Measurements from ENCODE around the gene TUFT1. TPM values are rescaled to one million over a fixed set of nuclear protein-coding genes. Genes with fewer than 3 reads are reported as not detected.

The TUFT1 gene, protein sequence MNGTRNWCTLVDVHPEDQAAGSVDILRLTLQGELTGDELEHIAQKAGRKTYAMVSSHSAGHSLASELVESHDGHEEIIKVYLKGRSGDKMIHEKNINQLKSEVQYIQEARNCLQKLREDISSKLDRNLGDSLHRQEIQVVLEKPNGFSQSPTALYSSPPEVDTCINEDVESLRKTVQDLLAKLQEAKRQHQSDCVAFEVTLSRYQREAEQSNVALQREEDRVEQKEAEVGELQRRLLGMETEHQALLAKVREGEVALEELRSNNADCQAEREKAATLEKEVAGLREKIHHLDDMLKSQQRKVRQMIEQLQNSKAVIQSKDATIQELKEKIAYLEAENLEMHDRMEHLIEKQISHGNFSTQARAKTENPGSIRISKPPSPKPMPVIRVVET
- total RNA-seq: 1 to 10 TPM; 5.4 to 6.6 TPM
- long read RNA-seq, donor 1, partial matches to known transcripts: 2 of 2 reads
- long read RNA-seq, donor 1, other reads (novel, unspliced or antisense): 0 of 2 reads
- long read RNA-seq, donor 2, transcript TUFT1-202 (12 exons, 3,033 nt): major isoform, 6 of 7 reads
- long read RNA-seq, donor 2, partial matches to known transcripts: 1 of 7 reads
- long read RNA-seq, donor 2, other reads (novel, unspliced or antisense): 0 of 7 reads

DNA sequence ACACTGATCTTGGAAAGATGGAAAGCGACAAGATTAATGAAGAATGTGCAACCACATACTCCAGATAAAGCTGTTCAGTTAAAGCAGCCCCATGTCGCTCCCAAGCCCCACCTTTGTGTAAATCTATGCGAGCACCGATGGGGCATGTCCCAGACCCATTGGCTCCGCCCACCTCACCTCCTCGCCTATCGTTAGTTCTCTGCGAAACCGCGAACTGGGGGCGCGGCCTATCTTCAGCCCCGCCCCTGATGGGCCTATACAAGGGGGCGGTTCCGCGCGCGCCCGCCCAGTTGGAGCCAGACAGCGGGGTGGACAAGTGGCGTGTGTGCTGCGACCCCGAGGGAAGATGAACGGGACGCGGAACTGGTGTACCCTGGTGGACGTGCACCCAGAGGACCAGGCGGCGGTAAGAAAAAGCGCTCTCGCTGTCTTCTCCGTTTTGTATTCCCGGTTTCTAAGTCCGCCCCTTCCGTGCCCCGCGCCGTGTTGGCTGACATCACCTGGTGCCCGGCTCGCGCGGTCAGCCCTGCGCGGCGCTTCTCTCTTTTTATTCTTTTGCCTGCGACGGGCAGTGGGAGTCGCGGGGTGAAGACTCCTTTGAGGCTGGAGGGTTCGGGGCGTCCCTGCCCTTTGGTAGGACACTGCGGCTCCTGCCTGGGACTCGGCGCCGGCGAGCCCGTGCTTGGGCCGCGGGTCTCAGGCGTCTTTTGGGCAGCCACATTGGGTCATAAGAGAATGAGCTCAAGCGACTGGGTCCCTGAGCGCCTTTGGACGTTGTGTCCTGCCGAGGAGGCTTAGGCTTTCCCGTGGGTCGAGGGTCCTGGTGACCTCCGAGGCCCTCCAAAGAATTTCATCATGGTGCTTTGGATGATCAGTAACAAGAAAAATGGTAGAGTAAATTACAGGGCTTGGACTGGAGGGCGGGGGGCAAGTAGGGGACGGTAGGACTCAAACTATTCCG lies at the start of gene TUFT1:
TUFT1 (plus strand) TSS at position 289 of the 961 bp plus-strand sequence; CDS start at position 347, 58 bp downstream.
- intact Hi-C loops (cut with DNase I): no loop called here

GRCh38 chr1:151491641-151492040 lies 48.5 kb upstream of the TUFT1 start:
- no peak for DNase-seq (ENCODE audit: low spot score)
- intact Hi-C loops (cut with DNase I): no loop called here

More for the DNA sequence above, at the start of gene TUFT1:
- DNase-seq (ENCODE audit: low spot score): peak; percentile 97

GRCh38 chr1:151492120-151492519 lies 48.0 kb upstream of the TUFT1 start:
- intact Hi-C loops (cut with DNase I): no loop called here
- DNase-seq (ENCODE audit: low spot score): no peak

DNA sequence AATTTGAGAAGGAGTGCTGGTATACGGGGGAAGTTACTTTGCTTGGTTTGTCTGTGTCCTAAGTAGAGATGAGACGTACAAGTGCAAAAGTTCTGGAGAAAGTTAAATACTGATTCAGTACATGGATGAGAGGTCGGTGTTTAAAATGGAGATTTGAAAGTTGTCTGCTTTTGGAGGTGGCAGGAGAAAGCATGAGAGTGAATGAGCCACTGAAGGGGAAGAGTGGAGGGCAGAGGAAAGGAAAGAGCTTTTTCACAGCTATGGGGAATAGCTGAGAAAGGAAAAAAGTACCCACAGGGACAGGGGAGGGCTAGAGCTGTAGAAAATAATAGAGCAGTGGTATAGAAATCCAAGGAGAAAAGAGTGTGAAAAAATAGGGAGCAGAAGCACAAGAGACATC lies 47.1 kb upstream of the TUFT1 start:
- DNase-seq (ENCODE audit: low spot score): no peak
- intact Hi-C loops (cut with DNase I): no loop called here

DNA sequence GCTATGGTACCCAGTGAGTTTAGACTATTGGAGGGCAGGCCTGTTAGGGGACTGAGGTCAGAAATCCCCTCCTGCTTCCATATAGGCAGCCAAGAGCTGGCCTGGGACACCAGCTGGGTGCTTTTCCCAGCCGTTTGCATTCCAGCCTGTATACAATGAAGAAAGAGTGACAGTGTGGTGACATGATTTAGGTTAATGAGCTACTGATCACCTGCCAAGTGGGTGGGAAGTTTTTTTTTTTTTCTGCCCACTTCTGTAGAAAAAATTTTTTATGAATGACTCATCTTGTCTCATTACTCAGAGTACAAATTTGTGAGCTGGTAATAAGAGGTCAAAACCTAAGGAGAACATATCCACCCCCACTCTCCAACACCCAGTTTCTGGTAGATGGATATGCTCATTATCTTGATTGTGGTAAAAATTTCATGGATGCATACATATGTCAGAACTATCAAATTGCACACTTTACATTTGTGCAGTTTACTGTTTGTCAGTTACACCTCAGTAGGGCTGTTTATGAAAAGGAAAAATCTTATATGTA lies 45.3 kb upstream of the TUFT1 start:
- DNase-seq (ENCODE audit: low spot score): no peak
- intact Hi-C loops (cut with DNase I): no loop called here

DNA sequence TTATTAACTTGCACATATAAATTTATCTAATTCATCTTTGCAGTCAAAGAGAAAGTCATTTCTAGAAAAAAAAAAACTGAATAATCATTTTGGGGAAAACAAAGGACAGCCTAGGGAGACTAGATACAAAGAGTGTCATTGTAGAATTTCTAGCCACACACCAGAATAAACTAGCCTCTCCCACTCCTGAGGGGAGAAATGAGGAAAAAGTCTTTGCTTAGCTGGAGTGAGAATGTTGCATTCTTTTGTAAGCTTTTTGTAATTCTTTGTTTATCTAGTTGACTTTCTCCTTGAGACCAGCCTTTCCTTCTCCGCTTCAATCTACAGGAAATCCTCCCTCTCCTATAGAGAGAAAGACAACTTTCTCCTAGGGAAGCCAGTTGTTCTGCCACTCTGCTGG lies 44.8 kb upstream of the TUFT1 start:
- intact Hi-C loops (cut with DNase I): no loop called here
- no peak for DNase-seq (ENCODE audit: low spot score)

GRCh38 chr1:151499365-151499764 lies 40.7 kb upstream of the TUFT1 start:
- no peak for DNase-seq (ENCODE audit: low spot score)
- intact Hi-C loops (cut with DNase I): no loop called here

DNA sequence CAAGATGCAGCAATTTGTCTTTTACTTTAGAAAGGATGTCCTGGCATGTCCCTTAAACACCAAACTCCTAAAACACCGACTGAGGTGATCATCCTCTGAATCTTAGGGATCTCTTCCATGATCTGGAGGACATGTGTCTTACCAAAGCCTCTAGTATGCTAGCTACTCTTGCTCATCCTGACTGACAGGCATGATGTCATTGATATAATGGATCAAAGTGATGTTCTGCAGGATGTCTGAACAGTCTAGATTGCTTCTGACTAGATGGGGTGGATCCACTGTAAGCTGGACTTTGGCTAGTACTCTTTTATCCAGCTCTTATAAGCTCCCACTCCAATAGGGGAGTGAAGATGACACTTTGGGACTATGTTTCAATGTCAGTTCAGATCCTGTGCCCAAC lies 40.2 kb upstream of the TUFT1 start:
- intact Hi-C loops (cut with DNase I): no loop called here
- no peak for DNase-seq (ENCODE audit: low spot score)

DNA sequence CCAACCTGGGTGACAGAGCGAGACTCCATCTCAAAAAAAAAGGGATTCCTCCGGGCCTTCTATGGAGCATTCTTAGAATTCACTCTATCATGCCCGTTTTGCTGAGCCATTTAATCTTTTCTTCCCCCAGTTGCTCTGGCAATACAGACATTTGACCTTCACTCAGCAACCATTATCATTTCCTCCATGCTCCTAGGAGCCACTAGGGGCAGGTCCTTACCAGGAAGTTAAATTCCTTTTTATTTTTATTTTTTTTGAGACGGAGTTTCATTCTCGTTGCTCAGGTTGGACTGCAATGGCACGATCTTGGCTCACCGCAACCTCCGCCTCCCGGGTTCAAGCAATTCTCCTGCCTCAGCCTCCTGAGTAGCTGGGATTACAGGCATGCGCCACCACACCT lies 38.6 kb upstream of the TUFT1 start:
- intact Hi-C loops (cut with DNase I): no loop called here
- no peak for DNase-seq (ENCODE audit: low spot score)

- intact Hi-C loops (cut with DNase I): no loop called here
- no peak for DNase-seq (ENCODE audit: low spot score)
Observed at GRCh38 chr1:151502035-151502700, 37.9 kb upstream of the TUFT1 start.

GRCh38 chr1:151502859-151503780 lies 37.0 kb upstream of the TUFT1 start:
- no peak for DNase-seq (ENCODE audit: low spot score)
- intact Hi-C loops (cut with DNase I): no loop called here

DNA sequence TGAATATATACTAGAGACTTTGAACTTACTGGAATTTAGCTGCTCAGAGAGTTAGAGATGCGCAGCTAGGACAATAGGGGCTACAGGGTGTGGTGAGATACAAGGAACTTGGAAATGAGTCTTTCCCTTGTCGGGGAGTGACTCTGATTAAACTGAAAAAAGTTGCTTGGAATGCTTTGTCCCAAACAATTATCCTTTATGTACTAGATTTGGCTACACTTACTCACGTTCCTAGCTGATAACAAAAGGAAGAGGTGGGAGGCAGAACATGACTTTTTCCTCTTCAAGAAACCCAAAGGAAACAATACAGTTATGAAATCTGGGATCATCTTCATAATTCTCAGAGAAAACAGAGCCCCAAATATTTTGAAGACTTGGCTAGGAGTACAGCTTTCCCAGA lies 35.9 kb upstream of the TUFT1 start:
- intact Hi-C loops (cut with DNase I): no loop called here

GRCh38 chr1:151504759-151505158 lies 35.4 kb upstream of the TUFT1 start:
- intact Hi-C loops (cut with DNase I): no loop called here
- DNase-seq (ENCODE audit: low spot score): no peak

More for the DNA sequence above, 35.9 kb upstream of the TUFT1 start:
- DNase-seq (ENCODE audit: low spot score): no peak

- intact Hi-C loops (cut with DNase I): no loop called here
- no peak for DNase-seq (ENCODE audit: low spot score)
Observed at GRCh38 chr1:151508833-151509232, 31.3 kb upstream of the TUFT1 start.

DNA sequence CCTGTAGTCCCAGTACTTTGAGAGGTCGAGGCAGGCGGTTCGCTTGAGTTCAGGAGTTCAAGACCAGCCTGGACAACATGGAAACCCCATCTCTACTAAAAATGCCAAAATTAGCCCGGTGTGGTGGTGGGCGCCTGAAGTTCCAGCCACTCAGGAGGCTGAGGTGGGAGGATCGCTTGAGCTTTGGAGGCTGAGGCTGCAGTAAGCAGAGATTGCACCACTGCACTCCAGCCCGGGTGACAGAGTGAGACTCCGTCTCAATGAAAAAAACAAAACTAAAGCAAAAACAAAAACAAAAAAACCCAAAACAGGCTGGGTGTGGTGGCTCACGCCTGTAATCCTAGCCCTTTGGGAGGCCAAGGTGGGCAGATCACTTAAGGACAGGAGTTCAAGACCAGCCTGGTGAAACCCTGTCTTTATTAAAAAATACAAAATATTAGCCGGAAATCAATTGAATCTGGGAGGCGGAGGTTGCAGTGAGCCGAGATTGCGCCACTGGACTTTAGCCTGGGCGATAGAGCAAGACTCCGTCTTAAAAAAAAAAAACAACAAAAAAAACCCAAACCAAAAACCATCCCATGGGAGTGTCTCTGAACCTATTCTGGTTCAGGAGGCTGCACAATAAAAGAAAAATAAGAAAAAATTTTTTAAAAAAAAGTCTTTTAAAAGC lies 30.6 kb upstream of the TUFT1 start:
- DNase-seq (ENCODE audit: low spot score): no peak
- intact Hi-C loops (cut with DNase I): no loop called here

DNA sequence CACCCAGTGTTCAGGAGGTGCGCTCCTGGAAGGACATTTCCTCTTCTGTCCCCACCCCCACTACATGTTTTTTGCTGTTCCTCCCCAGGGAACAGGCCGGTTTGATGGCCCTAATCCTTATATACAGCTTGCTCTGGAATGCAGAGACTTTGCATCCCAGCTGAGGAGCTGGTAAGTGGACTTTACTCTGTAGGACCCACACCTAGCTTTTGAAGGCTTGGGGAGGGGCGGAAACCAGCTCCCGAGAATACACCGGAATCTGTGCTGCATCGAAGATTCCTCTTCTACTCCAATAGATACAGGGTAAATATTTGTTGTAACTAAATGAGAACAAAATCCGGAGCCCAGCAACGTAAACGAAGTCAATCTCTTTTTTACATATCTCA lies 30.1 kb upstream of the TUFT1 start:
- DNase-seq (ENCODE audit: low spot score): no peak
- intact Hi-C loops (cut with DNase I): no loop called here

GRCh38 chr1:151510614-151510956 lies 29.5 kb upstream of the TUFT1 start:
- intact Hi-C loops (cut with DNase I): no loop called here
- DNase-seq (ENCODE audit: low spot score): no peak

All from posterior vena cava (tissue), 2 donors.